ENCODE data around the gene PHTF1.
"Not testable (repeated sequence)": the region's sequence is repeated elsewhere in the genome, so short reads cannot be mapped to it uniquely, and the experiment has no call there.

DNA sequence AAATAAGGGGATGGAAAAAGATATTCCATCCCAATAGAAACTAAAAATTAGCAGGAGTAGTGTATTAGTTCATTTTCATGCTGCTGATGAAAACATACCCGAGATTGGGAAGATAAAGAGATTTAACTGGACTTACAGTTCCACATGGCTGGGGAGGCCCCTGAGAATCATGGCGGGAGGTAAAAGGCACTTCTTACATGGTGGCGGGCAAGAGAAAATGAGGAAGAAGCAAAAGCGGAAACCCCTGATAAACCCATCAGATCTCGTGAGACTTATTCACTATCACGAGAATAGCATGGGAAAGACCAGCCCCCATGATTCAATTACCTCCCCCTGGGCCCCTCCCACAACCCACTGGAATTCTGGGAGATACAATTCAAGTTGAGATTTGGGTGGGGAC, 41.8 kb downstream of the PHTF1 start:
- TF ChIP-seq, protein P1, sequence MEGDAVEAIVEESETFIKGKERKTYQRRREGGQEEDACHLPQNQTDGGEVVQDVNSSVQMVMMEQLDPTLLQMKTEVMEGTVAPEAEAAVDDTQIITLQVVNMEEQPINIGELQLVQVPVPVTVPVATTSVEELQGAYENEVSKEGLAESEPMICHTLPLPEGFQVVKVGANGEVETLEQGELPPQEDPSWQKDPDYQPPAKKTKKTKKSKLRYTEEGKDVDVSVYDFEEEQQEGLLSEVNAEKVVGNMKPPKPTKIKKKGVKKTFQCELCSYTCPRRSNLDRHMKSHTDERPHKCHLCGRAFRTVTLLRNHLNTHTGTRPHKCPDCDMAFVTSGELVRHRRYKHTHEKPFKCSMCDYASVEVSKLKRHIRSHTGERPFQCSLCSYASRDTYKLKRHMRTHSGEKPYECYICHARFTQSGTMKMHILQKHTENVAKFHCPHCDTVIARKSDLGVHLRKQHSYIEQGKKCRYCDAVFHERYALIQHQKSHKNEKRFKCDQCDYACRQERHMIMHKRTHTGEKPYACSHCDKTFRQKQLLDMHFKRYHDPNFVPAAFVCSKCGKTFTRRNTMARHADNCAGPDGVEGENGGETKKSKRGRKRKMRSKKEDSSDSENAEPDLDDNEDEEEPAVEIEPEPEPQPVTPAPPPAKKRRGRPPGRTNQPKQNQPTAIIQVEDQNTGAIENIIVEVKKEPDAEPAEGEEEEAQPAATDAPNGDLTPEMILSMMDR (conservative IDR thresholded peaks at IDR 0.05 in 1 of 2, IDR thresholded peaks at IDR 0.05 in 1 of 2; ENCODE audit: extremely low read depth in 1 of 2, insufficient read depth in 1 of 2, low read depth in 1 of 2, low read length in 2 of 2) = not testable (repeated sequence)
- not testable (repeated sequence) for TF ChIP-seq EZH2 (IDR thresholded peaks at IDR 0.05; ENCODE audit: borderline replicate concordance, low read length)

Data from mammary epithelial cell (primary cell).